Gastrocnemius medialis (tissue), 4 donors: ENCODE results near the gene SMYD3.

Experiments
- POLR2A ChIP-seq, 2 donors: fragments of 450-650 bp; IDR thresholded peaks; one replicate each; pipeline ENCODE4 v1.6.1; 2017; ENCODE audit warnings: antibody characterized with exemption in 2 of 2, mild to moderate bottlenecking in 2 of 2, moderate library complexity in 2 of 2
- TF ChIP-seq, protein P1 (sequence below), 5 experiments: fragments of 450-650 bp in 3 of 5; fragments of 200-600 bp in 2 of 5; sonication (generic) in 2 of 5; IDR thresholded peaks in 4 of 5; conservative IDR thresholded peaks in 1 of 5; 1 replicate in 4 of 5; 2 replicates in 1 of 5; pipeline ENCODE4 v1.5.1; 2016 to 2019; ENCODE audit warnings: antibody characterized with exemption in 5 of 5, mild to moderate bottlenecking in 3 of 5, moderate library complexity in 3 of 5

DNA sequence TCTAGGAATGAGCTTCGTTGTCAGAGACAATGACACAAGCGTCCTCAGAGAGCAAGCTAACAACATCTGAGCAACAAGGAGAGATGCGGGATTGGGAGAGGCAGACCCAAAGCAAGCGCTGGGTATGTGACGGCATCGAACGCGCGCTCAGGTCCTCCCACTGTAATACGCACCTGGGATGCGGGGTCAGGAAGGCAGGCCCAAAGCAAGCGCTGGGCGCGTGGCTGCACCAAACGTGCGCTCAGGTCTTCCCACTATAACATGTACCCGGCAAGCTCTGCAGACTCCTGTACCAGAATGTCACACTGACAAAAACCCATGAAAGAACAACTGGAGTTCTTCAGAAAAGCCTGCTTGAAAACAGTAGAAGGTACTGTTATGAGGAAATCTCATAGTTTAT, 653.8 kb downstream of the SMYD3 start:
- TF ChIP-seq, protein P1, sequence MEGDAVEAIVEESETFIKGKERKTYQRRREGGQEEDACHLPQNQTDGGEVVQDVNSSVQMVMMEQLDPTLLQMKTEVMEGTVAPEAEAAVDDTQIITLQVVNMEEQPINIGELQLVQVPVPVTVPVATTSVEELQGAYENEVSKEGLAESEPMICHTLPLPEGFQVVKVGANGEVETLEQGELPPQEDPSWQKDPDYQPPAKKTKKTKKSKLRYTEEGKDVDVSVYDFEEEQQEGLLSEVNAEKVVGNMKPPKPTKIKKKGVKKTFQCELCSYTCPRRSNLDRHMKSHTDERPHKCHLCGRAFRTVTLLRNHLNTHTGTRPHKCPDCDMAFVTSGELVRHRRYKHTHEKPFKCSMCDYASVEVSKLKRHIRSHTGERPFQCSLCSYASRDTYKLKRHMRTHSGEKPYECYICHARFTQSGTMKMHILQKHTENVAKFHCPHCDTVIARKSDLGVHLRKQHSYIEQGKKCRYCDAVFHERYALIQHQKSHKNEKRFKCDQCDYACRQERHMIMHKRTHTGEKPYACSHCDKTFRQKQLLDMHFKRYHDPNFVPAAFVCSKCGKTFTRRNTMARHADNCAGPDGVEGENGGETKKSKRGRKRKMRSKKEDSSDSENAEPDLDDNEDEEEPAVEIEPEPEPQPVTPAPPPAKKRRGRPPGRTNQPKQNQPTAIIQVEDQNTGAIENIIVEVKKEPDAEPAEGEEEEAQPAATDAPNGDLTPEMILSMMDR (IDR thresholded peaks at IDR 0.05 in 4 of 5, conservative IDR thresholded peaks at IDR 0.05 in 1 of 5) = no peak
- no peak for TF ChIP-seq POLR2A (IDR thresholded peaks at IDR 0.05)
